ENCODE results near the gene ARHGAP4. TPM values are rescaled to one million over a fixed set of nuclear protein-coding genes. Genes with fewer than 3 reads are reported as not detected.
A peak's percentile ranks its signal among the peaks of the same experiment; 100 is the strongest.

The ARHGAP4 gene
- total and polyA plus RNA-seq, 4 donors = 34.2 to 114 (median 80.4) TPM

DNA sequence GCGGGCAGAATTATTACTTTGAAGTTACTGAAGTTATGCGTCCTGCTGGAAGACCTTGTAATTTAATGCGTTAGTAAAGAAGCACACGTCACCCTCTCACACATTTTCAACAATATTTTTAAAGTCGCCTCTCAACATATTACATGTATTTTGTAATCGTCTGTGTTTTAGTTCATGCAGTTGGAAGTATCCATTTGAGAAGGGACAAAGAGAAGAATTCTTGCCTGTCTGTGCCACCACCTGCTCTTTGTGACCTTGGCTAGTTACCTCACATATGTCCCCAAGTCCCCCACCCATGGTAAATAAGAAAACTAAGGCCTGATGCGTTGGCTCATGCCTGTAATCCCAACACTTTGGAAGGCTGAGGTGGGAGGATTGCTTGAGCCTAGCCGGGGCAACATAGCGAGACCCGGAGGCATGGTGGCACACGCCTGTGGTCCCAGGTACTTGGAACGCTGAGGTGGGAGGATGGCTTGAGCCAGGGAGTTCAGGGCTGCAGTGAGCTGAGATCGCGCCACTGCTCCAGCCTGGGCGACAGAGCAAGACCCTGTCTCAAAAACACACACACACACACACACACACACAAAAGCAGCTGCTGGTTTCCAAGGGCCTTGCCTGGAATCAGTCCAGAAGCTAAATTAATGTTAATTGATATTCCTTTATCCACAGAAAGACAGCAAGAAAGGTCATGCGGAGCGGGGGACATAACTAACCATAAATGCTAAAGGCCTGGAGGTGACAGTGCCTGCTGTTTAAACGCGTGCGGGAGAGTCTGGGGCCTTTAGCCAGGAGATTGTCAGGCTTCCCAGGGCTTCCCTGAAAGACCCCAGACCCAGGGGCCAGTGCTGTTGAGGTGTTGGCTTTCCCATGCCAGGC lies 47.3 kb upstream of the ARHGAP4 start:
- 46 to 47% methylated on average over 20 of the region's 20 CpGs for WGBS, 2 donors
- TF ChIP-seq CTCF (IDR thresholded peaks at IDR 0.05; ENCODE audit: control extremely low read depth, extremely low read depth) = no peak
- DNase-seq (peak in 2 of 3 donors; percentile 20 to 23), ATAC-seq (ENCODE audit: insufficient read depth, low FRiP score) (no peak)
- peak overlapping the region; percentile 88 to 98 for H3K27ac ChIP-seq (ENCODE audit: low read depth in 1 of 2, low read length in 1 of 2)
- H3K4me3 ChIP-seq = peak overlapping the region; percentile 62
- H3K4me1 ChIP-seq (ENCODE audit: control insufficient read depth in 5 of 5, insufficient read depth in 5 of 5, low read length in 5 of 5) = peaks cover 0 to 29% (median 5%) of the 10 kb centered on the region in 5 donors
- no peaks in the 10 kb centered on the region for H3K27me3 ChIP-seq (ENCODE audit: control insufficient read depth in 3 of 3, insufficient read depth in 3 of 3, low read length in 2 of 3)
- peaks cover 0 to 4% (median 0%) of the 10 kb centered on the region in 4 donors for H3K9me3 ChIP-seq (ENCODE audit: control insufficient read depth in 4 of 4, insufficient read depth in 3 of 4, low read length in 3 of 4)
- peak overlapping the region; percentile 46 to 91 for H3K9ac ChIP-seq (ENCODE audit: insufficient read depth in 1 of 2, low read length in 2 of 2)
- H3K36me3 ChIP-seq (ENCODE audit: control insufficient read depth in 4 of 4, insufficient read depth in 4 of 4, low read length in 4 of 4) = peaks cover 0 to 6% (median 0%) of the 10 kb centered on the region in 4 donors

DNA sequence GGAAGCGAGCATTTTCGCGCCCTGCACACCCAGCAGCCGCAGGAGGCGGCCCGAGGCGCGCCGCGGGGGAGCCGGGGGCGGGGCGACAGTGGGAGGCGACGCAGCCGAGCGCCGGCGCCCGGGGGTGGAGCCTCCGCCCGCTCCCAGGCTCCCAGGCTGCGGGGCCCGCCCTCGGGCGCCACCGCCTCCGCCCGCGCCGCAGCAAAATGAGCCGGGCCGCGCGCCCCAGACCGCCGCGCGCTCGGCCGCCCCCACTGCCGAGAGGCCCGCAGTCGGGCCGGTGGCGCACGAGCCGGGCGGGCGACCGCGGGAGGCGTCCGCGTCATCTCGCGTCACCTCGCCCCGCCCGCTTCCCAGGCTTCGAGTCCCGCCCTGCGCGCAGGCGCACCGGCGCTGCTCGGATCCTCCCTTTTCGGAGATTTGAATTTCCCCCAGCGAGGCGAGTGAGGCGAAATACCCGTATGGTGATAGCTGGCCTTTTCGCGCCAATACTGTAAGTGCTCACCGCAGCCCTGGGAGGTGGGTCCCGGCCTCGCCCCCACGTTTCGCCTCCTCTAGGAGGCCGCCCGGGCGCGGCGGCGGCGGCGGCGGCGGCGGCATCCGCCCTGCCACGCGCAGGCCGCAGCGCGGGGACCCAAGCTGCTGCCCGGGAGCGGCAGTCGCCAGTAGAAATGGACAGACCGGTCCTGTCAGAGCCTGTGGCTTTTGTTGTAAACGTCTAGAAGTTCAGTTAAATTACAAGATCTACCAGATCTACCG lies 46.5 kb upstream of the ARHGAP4 start, which contains the start of gene TMEM187:
Gene TMEM187, plus strand, starts transcription at position 387 of the 759 bp plus-strand sequence. CDS start 9,309 bp downstream, outside the sequence.
- H3K27me3 ChIP-seq (ENCODE audit: control insufficient read depth in 3 of 3, insufficient read depth in 3 of 3, low read length in 2 of 3) = no peaks in the 10 kb centered on the region
- H3K4me1 ChIP-seq (ENCODE audit: control insufficient read depth in 5 of 5, insufficient read depth in 5 of 5, low read length in 5 of 5) = peaks cover 0 to 37% (median 7%) of the 10 kb centered on the region in 5 donors
- H3K9me3 ChIP-seq (ENCODE audit: control insufficient read depth in 4 of 4, insufficient read depth in 3 of 4, low read length in 3 of 4) = peaks cover 0 to 4% (median 0%) of the 10 kb centered on the region in 4 donors
- DNase-seq (peak; percentile 92 to 94 (median 92)), ATAC-seq (ENCODE audit: insufficient read depth, low FRiP score) (peak; percentile 54)
- peak within 1 kb of the TSS; percentile 88 to 98 for H3K27ac ChIP-seq (ENCODE audit: low read depth in 1 of 2, low read length in 1 of 2)
- WGBS, 2 donors = 0 to 8% methylated on average over 18 to 103 of the region's 103 CpGs
- peak within 1 kb of the TSS; percentile 95 to 99 for H3K9ac ChIP-seq (ENCODE audit: insufficient read depth in 1 of 2, low read length in 2 of 2)
- no peak for TF ChIP-seq CTCF (IDR thresholded peaks at IDR 0.05; ENCODE audit: control extremely low read depth, extremely low read depth)
- H3K36me3 ChIP-seq (ENCODE audit: control insufficient read depth in 4 of 4, insufficient read depth in 4 of 4, low read length in 4 of 4) = peaks cover 0 to 6% (median 0%) of the 10 kb centered on the region in 4 donors
- peak within 1 kb of the TSS; percentile 85 for H3K4me3 ChIP-seq

- peak within 1 kb of the TSS; percentile 88 to 98 for H3K27ac ChIP-seq (ENCODE audit: low read depth in 1 of 2, low read length in 1 of 2)
- peaks cover 0 to 45% (median 10%) of the 10 kb centered on the region in 5 donors for H3K4me1 ChIP-seq (ENCODE audit: control insufficient read depth in 5 of 5, insufficient read depth in 5 of 5, low read length in 5 of 5)
- peak within 1 kb of the TSS; percentile 85 for H3K4me3 ChIP-seq
- no peak for TF ChIP-seq CTCF (IDR thresholded peaks at IDR 0.05; ENCODE audit: control extremely low read depth, extremely low read depth)
- peak; percentile 96 to 97 (median 96) for DNase-seq
- peak; percentile 74 for ATAC-seq (ENCODE audit: insufficient read depth, low FRiP score)
- no peaks in the 10 kb centered on the region for H3K27me3 ChIP-seq (ENCODE audit: control insufficient read depth in 3 of 3, insufficient read depth in 3 of 3, low read length in 2 of 3)
- H3K36me3 ChIP-seq (ENCODE audit: control insufficient read depth in 4 of 4, insufficient read depth in 4 of 4, low read length in 4 of 4) = peaks cover 0 to 6% (median 0%) of the 10 kb centered on the region in 4 donors
- H3K9me3 ChIP-seq (ENCODE audit: control insufficient read depth in 4 of 4, insufficient read depth in 3 of 4, low read length in 3 of 4) = peaks cover 0 to 4% (median 0%) of the 10 kb centered on the region in 4 donors
- WGBS, 2 donors = 1 to 6% methylated on average over 32 to 96 of the region's 96 CpGs
- peak within 1 kb of the TSS; percentile 95 to 99 for H3K9ac ChIP-seq (ENCODE audit: insufficient read depth in 1 of 2, low read length in 2 of 2)
Measured at GRCh38 chrX:153971450-153972367, 45.6 kb upstream of the ARHGAP4 start, which contains the start of gene HCFC1. HCFC1 (minus strand) TSS chrX:153971818; CDS start chrX:153970840, 978 bp downstream.

All from lung (tissue), 12 donors.